Upper lobe of right lung (tissue), 1 donor: Measurements from ENCODE around the gene SMCO1. TPM values are rescaled to one million over a fixed set of nuclear protein-coding genes. Genes with fewer than 3 reads are reported as not detected.

Experiments used
- ATAC-seq: fragments of 200-7000 bp; cut with Tn5 transposase; one replicate; pipeline ENCODE4 v1.9.1; 2020; ENCODE audit warnings: mild to moderate bottlenecking, moderate library complexity
- DNase-seq: peaks from one replicate; pipeline ENCODE4 v3.0.0-alpha.2; 2020
- H3K27ac ChIP-seq: fragments of 200-600 bp; one replicate; pipeline ENCODE4 v1.8.0; 2022
- H3K27me3 ChIP-seq: fragments of 200-600 bp; one replicate; pipeline ENCODE4 v1.8.0; 2022; ENCODE audit warnings: mild to moderate bottlenecking
- H3K36me3 ChIP-seq: fragments of 200-600 bp; one replicate; pipeline ENCODE4 v1.8.0; 2022
- H3K4me1 ChIP-seq: fragments of 200-600 bp; one replicate; pipeline ENCODE4 v1.8.0; 2022
- H3K4me3 ChIP-seq: fragments of 200-600 bp; one replicate; pipeline ENCODE4 v1.8.0; 2022; ENCODE audit warnings: mild to moderate bottlenecking
- H3K9me3 ChIP-seq: fragments of 200-600 bp; one replicate; pipeline ENCODE4 v1.8.0; 2022
- intact Hi-C: fragments of 100-400 bp; cut with DNase I; formaldehyde crosslinking; loops from one replicate; pipeline ENCODE4 v1.11.0; 2022
- total RNA-seq: library from RNA; stranded (reverse); fragmentation: NEBNext Ultra II Directional; extraction: Animal tissue kit (Norgen Biotek cat#: 25700); gene quantifications from one replicate; pipeline ENCODE4 v1.2.1, GENCODE V29; 2021
- TF ChIP-seq, protein P1 (sequence below): fragments of 200-600 bp; IDR thresholded peaks from one replicate; pipeline ENCODE4 v1.8.0; 2022; ENCODE audit warnings: antibody characterized with exemption
- donor health status: DM: no; HTN: yes; CAD: no; lungs with severe emphysema.

The SMCO1 gene
- total RNA-seq, 1 donor from 2014 or later, result not detected

DNA sequence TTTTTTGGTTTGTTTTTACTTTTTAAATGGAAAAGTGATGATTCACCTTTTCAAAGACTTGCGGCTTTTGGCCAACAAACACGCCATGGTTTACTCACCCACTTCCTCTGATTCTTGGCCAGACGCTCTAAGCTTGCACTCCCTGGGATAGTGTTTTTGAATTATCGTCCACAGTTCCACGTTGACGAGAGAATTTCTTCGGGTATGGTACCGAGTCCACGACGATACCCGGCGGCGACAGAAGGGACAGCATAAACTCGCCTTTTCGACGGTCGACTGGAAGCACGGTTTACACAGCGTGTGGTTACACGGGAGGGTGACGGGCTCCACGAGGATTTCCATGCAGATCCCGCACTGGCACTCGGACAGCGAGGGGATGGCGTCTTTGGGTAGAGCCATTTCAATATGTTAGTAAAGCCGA is 12.4 kb downstream of the SMCO1 start:
- Histone ChIP-seq H3K27ac (peak overlapping the region; percentile 97), H3K4me3 (peak overlapping the region; percentile 92)

DNA sequence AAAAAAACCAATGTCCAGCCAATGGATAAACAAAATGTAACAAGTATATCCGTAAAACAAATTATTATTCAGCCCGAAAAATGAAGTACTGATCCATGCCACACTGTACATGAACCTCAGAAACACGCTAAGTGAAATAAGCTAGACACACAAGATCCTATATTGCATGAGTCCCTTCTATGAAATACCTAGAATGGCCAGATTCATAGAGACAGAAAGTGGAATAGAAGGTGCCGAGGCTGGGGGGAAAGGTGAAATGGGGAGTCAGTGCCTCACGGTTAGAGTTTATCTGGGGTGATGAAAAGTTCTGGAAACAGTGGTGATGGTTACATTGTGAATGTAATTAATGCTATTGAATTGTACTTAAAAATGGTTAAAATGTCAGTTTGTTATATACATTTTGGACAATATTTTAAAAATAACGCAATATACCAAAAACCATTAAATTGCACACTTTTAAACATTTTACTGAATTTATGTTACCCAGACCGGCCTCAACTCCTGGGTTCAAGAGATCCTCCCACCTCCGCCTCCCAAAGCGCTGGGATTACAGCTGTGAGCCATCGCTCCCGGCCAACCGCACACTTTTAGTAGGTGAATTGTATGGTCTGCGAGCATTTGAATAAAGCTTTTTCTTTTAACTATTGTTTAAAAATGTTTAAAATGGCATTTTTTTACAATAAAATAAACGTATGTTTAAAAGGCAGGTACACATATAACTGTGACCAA is 13.7 kb downstream of the SMCO1 start:
- TF ChIP-seq, protein P1, sequence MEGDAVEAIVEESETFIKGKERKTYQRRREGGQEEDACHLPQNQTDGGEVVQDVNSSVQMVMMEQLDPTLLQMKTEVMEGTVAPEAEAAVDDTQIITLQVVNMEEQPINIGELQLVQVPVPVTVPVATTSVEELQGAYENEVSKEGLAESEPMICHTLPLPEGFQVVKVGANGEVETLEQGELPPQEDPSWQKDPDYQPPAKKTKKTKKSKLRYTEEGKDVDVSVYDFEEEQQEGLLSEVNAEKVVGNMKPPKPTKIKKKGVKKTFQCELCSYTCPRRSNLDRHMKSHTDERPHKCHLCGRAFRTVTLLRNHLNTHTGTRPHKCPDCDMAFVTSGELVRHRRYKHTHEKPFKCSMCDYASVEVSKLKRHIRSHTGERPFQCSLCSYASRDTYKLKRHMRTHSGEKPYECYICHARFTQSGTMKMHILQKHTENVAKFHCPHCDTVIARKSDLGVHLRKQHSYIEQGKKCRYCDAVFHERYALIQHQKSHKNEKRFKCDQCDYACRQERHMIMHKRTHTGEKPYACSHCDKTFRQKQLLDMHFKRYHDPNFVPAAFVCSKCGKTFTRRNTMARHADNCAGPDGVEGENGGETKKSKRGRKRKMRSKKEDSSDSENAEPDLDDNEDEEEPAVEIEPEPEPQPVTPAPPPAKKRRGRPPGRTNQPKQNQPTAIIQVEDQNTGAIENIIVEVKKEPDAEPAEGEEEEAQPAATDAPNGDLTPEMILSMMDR, result no peak
- H3K27me3 ChIP-seq, result no peaks in the 10 kb centered on the region
- H3K4me3 ChIP-seq, result peak overlapping the region; percentile 92
- H3K9me3 ChIP-seq, result no peaks in the 10 kb centered on the region
- ATAC-seq, result no peak
- DNase-seq, result no peak
- peak overlapping the region; percentile 97 for H3K27ac ChIP-seq
- no peaks in the 10 kb centered on the region for H3K36me3 ChIP-seq
- intact Hi-C loops, result no loop called here
- peaks cover 20% of the 10 kb centered on the region for H3K4me1 ChIP-seq

More for the DNA sequence above, 12.4 kb downstream of the SMCO1 start:
- peaks cover 20% of the 10 kb centered on the region for H3K4me1 ChIP-seq
- peak; percentile 45 for ATAC-seq
- no peaks in the 10 kb centered on the region for H3K36me3 ChIP-seq
- TF ChIP-seq, protein P1, result no peak
- no peaks in the 10 kb centered on the region for H3K9me3 ChIP-seq
- DNase-seq, result peak; percentile 72
- H3K27me3 ChIP-seq, result no peaks in the 10 kb centered on the region
- intact Hi-C loops, result no loop called here

DNA sequence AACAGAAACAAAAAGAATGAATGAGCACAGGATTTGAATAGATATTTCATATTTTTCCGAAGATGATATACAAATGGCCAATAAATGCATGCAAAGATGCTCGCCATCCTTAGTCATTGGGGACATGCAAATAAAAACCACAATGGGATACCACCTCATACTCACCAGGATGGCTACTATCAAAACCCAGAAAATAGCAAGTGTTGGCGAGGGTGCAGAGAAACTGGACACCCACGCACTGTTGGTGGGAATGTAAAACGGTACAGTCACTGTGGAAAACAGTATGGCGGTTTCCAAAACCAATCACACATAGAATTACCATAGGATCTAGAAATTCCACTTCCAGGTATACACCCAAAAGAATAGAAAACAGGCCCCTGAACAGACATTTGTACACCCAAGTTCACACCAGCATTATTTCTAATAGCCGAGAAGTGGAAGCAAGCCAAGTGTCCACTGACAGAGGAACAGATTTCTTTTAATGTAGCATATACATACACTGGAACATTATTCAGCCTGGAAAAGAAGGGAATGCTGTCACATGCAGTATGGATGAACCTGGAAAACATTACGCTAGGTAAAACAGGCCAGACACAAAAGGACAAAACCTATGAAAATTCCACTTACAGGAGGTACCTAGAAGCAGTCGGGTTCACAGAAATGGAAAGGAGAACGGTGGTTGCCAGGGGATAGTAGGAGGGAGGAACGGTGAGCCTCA is 15.2 kb downstream of the SMCO1 start:
- H3K9me3 ChIP-seq, result no peaks in the 10 kb centered on the region
- DNase-seq (no peak), ATAC-seq (no peak)
- peak overlapping the region; percentile 92 for H3K4me3 ChIP-seq
- intact Hi-C loops, result no loop called here
- no peaks in the 10 kb centered on the region for H3K27me3 ChIP-seq
- no peak overlapping the region for H3K27ac ChIP-seq
- TF ChIP-seq, protein P1, result no peak
- peaks cover 20% of the 10 kb centered on the region for H3K4me1 ChIP-seq
- peaks cover 12% of the 10 kb centered on the region for H3K36me3 ChIP-seq

DNA sequence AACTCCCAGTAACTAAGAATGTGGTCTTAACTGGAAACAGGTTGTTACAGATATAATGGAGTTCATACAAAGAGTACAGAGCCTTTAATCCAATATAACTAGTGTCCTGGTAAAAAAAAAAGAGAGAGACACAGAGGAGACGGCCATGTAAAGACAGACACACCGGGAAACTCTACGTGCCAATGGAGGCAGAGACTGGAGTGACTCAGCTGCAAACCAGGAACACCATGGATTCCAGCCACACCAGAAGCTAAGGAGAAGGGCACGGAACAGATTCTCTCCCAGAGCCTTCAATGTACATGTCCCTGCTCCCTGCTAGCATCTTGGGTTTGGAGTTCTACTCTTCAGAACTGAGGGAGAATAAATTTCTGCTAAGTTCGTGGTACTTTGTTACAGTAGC is 16.1 kb downstream of the SMCO1 start:
- Histone ChIP-seq H3K4me3 (no peak overlapping the region), H3K9me3 (no peaks in the 10 kb centered on the region), H3K36me3 (peaks cover 12% of the 10 kb centered on the region), H3K27ac (no peak overlapping the region), H3K27me3 (no peaks in the 10 kb centered on the region), H3K4me1 (peaks cover 20% of the 10 kb centered on the region)
- intact Hi-C loops, result no loop called here
- TF ChIP-seq, protein P1, result no peak
- no peak for DNase-seq
- no peak for ATAC-seq

DNA sequence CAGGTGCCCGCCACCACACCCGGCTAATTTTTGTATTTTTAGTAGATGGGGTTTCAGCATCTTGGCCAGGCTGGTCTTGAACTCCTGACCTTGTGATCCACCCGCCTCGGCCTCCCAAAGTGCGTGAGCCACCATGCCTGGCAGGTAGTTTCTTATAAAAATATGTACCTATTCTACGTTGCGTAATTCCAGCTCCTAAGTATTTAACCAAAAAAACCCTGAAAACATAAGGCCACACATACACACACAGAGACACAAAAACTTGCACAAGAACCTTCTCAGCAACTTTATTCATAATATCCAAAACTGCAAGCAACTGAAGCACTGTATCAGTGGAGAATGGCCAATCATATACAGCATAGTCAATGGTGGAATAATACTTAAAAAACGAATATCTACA is 16.8 kb downstream of the SMCO1 start:
- TF ChIP-seq, protein P1, result no peak
- peaks cover 20% of the 10 kb centered on the region for H3K4me1 ChIP-seq
- DNase-seq (no peak), ATAC-seq (no peak)
- intact Hi-C loops, result no loop called here
- no peaks in the 10 kb centered on the region for H3K27me3 ChIP-seq
- H3K9me3 ChIP-seq, result no peaks in the 10 kb centered on the region
- H3K4me3 ChIP-seq, result no peak overlapping the region
- H3K36me3 ChIP-seq, result peaks cover 12% of the 10 kb centered on the region
- no peak overlapping the region for H3K27ac ChIP-seq
